ENCODE data around the gene RSAD2. TPM values are rescaled to one million over a fixed set of nuclear protein-coding genes. Genes with fewer than 3 reads are reported as not detected.
"Not testable (repeated sequence)": the region's sequence is repeated elsewhere in the genome, so short reads cannot be mapped to it uniquely, and the experiment has no call there.

RSAD2 gene, protein sequence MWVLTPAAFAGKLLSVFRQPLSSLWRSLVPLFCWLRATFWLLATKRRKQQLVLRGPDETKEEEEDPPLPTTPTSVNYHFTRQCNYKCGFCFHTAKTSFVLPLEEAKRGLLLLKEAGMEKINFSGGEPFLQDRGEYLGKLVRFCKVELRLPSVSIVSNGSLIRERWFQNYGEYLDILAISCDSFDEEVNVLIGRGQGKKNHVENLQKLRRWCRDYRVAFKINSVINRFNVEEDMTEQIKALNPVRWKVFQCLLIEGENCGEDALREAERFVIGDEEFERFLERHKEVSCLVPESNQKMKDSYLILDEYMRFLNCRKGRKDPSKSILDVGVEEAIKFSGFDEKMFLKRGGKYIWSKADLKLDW
- total RNA-seq, result 5.2 TPM
- long read RNA-seq, transcript RSAD2-201 (6 exons, 3,519 nt), result major isoform, 7 of 10 reads
- long read RNA-seq, partial matches to known transcripts, result 1 of 10 reads
- long read RNA-seq, other reads (novel, unspliced or antisense), result 2 of 10 reads

DNA sequence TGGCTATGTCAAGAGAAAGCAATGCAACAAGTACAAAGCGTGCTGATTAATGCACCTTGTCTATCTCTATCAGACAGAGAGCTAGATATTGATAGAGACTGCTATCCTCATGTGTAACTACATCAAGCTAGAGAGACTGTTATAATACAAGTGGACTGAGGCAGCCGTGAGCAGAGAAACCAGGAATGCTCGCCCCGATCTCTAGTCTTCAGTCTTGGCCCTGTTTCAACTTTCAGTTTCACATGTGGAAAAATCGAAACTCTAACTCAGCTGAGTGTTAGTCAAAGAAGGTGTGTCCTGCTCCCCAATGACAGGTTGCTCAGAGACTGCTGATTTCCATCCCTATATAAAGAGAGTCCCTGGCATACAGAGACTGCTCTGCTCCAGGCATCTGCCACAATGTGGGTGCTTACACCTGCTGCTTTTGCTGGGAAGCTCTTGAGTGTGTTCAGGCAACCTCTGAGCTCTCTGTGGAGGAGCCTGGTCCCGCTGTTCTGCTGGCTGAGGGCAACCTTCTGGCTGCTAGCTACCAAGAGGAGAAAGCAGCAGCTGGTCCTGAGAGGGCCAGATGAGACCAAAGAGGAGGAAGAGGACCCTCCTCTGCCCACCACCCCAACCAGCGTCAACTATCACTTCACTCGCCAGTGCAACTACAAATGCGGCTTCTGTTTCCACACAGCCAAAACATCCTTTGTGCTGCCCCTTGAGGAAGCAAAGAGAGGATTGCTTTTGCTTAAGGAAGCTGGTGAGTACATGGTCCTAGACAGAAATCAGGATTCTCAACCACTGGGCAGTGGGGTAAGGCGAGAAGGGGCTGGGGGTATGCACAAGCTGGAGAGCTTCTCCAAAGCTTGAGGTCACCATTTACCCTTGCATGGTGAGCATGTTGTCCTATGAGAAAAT, at the start of gene RSAD2:
Gene RSAD2, plus strand, starts transcription at position 376 of the 903 bp plus-strand sequence. Its CDS starts 24 bp downstream, at position 400.
- no peak for DNase-seq (ENCODE audit: low spot score)

DNA sequence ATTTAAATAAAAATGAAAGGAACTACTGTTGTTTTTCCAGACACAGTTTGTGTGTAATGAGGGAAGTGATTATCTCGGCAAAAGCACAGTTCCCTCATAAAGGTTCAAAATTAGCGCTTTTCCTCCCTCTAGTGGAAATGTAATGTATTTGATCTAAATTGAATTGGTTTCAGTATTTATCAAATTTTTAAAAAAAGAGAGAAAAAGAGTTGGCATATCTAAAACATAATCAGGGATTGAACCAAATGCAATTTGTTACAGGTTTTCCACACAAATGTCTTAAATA, 49.3 kb upstream of the RSAD2 start:
- no peak for DNase-seq (ENCODE audit: low spot score)

DNA sequence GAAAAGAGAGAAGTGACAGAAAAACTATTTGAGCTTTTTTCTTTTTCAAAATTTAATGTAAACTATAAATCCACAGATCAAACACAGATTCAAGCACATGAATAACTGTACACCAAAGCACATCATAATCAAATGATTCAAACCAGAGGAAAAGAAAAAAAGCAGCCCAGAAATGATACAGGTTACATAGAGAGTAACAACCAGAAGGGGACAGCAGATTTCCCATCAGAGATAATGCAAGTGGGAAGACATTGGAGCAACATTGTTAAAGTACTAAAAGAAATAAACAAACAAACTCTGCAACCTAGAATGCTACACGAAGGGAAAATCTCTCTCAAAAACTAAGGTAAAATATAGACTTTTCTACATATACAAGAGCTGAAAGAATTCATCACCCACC, 46.3 kb upstream of the RSAD2 start:
- no peak for DNase-seq (ENCODE audit: low spot score)

DNA sequence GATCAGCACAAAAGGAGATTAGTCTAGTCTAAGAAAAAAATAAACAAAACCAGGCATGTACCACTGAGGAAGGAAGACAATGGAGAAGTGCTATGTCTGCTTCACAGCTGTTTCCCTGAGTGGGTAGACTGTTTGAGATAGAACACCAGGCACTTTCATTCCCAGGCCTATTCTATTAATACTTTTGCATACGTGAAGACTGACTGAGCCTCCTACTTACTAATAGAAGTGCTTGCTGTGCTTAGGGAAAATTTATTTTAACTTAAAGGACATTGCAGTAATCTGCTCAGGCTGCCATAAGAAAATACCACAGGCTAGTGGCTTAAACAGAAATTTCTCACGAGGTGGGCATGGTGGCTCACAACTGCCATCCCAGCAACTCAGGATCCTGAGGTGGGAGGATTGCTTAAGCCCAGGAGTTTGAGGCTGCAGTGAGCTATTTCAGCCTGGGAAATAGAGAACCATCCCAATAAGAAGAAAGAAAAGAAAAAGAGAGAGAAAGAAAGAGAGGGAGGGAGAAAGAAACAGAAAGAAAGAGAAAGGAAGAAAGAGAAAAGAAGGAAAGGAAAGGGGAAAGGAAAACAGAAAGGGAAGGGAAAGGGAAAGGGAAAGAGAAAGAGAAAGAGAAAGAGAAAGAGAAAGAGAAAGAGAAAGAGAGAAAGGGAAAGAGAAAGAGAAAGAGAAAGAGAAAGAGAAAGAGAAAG, 44.8 kb upstream of the RSAD2 start:
- DNase-seq (ENCODE audit: low spot score), result no peak

DNA sequence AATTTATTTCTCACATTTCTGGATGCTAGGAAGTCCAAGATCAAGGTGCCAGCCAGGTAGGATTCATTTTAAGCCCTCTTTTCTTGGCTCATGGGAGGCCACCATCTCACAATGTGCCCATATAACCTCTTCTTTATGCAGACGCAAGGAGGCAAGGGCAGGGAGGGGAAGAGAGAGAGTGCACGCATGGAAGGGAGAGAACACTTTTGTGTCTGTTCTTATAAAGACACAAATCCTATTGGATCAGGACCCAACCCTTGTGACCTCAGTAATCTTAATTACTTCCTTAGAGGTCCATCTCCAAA, 44.3 kb upstream of the RSAD2 start:
- no peak for DNase-seq (ENCODE audit: low spot score)

DNA sequence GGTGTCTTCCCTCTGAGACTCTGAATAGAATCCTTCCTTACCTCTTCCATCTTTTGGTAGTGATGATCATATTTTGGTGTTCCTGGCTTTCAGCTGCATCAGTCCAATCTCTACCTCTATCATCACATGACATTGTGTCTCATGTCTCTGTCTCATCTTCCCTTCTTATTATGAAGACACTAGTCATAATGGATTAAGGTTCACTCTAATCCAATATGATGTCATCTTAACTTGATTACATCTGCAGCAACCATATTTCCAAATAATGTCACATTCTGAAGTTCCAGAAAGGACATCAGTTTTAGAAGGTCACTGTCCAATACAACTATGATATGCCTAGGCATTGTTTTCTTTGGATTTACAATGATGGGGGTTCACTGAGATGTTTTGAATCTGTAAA, 43.4 kb upstream of the RSAD2 start:
- no peak for DNase-seq (ENCODE audit: low spot score)

DNA sequence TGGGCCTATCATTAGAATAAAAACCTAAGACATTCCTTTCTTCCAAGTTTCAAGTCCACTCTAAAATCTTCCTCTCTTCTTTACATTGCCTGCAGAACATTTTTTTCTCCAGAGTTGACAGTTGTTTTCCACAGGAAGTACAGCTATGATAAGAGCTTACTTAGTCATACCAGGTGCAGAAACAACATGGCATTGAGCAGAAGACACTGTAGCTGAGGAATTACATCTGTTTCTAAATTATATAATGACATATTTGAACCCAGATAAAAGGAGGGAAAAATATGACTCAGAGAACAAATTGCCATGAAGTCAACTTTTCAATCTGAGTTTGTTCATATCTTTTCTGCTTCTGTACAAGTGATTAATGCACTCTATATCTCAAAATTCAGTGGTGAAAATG, 42.1 kb upstream of the RSAD2 start:
- DNase-seq (ENCODE audit: low spot score), result no peak

DNA sequence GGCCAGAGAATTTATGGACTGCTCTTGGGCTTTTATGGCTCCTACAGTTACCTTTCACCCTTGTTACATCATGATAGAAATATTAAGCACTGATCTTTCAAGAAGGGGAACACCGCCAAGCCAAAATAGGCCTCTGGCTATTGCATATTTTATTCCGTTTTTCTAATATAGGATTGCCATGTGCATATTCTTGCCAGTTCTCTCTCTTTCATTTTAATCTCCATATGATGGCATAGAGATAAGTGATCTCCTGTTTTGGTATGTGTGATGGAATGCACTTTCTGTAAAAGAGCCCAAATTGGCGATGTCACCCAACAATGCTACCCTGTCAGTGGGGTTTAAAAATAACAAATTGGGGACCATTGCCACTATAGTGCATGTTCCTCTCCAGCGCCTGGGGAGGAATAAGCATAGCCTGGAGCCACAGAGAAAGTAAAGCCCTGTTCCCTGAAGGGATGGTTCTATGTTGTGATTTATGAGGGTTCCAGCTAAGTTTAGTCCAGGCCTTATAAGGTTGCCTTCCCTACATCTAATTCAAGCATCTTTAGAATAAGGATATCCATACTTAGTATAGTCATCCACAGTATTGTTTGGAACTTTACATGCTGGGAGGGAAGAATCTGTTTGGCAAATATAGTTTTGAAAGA, 38.8 kb upstream of the RSAD2 start:
- no peak for DNase-seq (ENCODE audit: low spot score)

DNA sequence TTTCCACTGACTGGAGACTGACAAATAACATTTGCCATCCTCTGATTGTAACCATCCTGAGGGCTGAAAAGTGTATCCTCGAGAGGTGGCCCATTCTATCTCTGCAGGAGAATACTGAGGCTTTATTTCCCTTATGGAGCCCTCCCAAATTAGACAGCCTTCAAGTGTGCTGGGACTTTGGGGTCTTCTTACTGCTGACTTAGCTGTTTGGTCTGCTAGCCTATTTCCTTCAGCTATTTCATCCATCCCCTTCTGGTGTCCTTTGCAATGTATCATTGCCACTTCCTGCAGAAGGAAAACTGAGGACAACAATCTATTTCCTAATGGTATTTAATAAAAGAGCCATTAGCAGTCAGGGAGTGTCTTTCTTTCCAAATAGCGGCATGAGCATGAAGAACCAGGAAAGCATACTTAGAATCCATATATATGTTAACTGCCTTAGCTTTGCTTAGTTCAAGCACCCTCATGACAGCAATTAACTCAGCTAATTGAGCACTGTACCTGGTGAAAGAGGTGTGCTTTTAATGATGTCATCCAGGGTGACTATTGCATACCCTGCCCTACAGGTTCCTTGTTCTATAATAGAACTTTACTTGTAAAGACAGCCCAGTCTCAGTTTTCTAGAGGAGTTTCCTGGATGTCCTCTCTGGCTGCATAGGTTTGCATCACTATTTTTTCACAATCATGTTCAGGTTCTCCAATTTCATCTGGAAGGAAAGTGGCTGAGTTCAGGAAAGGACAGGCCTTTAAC, 35.9 kb upstream of the RSAD2 start:
- no peak for DNase-seq (ENCODE audit: low spot score)

DNA sequence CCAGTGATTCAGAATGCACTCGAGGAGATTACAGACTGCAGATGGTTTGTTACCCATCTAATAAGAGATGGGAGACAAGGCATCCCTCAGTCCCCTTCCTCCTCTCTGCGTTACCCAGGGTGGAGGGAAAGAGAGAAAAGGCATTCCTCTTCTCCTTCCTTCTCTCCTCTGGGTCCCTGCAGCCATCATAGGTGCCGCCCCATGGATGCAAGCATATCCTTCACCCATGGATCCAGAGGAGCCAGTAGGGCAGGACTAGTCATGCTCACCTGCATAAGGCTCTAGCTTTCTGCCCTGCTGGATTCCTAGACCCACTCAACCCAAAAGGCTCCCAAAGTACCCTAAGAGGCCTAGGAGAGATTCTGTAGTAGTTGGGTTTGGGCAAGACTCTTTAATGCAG, 32.3 kb upstream of the RSAD2 start:
- no peak for DNase-seq (ENCODE audit: low spot score)

DNA sequence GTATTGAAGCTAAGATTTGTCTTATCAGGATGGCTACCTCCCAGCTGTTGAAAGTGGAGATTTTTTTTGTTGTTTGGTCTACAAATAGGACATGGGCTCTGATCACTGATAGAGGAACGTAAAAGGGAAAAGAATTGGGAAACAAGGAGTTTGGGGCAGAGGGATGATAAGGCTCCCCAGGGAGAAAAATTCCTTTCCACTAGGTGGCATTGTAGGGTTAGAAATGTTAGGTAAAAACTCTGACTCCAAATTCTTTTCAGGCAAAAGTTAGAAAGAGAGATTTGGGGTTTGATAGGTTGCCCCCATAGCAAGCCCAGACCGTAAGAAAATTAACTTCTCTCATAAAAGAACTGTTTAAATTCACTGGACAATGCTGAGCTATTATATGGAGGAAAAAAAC, 31.7 kb upstream of the RSAD2 start:
- no peak for DNase-seq (ENCODE audit: low spot score)

DNA sequence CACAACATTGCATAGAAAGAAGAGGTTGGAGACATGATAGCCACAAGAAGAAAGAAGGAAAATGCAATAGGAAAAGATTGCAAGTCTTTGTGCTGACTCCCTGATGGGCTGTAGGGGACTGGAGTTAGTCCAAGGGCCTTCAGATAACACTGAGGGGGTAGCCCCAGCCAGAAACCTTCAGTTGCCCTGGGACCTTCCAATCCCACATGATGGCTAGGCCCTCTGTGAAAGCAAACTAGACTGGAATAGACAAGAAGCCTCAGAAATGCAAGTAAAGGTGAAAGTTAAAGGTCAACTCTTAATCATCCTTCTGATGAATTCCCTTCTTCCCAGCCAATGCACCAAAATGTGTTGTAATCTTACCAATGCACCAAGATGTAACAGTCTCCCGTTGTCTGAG, 31.0 kb upstream of the RSAD2 start:
- DNase-seq (ENCODE audit: low spot score), result no peak

DNA sequence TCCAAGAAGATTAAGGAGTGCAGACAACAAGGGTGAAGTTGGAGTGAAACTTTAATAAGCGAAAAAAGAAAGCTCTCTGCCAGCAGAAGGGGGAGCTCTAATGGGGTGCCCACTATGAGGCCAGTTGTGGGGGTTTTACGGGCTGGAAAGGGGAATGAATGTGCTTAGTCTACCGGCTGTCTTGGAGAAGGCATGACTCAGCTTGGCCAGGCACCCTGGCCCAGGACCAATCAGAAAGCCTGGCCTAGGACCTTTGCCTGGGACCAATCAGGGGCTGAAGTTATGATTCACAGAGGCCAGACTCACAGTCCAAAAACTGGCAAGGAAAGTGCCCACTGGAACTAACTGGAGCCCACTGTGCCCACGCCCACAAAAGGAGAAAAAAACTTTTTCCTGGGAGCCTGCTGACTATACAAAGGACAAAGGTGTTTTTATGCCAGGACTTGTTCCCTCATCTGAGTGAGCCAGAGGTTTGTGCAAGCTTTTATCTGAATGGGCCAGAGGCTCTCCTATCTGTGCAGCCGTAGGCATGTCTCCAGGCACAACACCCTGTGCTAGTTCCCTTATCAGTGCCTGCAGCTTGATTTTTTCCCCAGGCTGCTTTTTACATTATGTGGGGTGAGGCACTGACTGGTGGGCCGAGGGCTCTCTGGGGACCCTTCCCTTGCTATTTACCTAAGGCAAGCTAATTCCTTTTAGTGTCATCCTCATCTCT, 30.5 kb upstream of the RSAD2 start:
- DNase-seq (ENCODE audit: low spot score), result no peak

DNA sequence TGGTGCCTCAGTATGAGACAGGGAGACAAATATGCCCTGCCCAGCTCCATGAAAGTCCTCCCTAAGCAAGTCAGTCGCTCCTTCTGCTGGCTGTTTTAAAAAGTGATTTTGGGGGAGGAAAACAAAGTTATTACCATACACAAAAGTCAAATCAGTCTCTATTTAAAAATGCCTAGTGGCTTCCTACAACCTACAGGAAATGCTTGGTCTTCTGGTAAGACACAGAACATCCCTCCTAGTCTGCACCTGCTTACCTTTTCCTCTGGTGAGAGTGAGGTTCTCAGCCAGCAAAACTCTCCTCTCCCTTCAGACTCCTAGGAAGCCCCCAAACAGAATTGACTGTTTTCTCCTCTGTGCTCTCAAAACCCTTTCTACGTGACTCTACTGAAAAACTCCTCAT, 25.4 kb upstream of the RSAD2 start:
- no peak for DNase-seq (ENCODE audit: low spot score)

DNA sequence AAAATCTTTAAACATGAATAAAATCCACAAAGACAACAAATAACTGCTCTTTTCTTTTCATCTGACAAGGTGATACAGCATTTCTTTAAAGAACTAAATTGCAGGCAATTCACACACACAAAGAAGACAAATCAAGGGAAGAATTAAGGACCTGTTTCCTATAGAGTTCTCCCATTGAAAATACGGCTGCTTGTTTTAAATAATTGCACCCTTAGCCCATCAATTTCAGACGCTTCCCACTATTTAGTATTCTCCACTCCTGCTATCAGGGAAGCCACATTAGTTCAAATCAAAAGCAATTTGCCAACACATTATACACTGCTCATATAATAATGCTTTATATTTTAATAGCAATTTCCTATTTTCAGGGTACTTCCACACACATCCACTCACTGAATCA, 23.2 kb upstream of the RSAD2 start:
- no peak for DNase-seq (ENCODE audit: low spot score)

DNA sequence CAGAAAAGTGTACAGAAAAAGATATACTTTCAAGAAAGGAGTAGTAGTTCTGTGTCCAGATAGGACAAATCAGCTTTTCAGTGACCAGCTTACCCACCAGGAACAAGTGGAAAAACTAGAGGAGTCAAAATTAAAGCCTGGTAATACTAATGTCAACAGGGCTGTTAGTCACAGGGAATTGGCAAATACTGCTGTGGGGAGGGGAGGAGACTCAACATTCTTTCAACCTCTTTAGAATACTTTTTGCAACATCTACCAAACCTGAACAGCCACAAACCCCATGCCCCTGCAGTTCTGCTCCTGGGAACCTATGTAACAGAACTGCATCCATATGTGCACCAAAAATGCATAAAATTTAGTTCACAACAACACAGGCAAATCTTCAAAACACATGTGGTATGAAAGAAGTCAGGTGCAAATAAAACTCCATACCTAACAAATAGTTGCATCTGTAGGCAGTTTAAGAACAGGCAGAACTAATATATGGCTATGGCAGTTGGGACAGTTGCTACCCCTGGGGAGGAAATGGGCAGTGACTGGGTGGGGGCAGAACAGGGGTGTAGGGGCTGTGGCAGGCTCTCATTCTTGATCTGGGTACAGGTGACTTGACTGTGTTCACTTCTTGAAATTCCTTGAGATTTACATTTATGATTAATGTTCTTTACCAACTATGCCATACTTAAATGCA, 21.6 kb upstream of the RSAD2 start:
- no peak for DNase-seq (ENCODE audit: low spot score)

DNA sequence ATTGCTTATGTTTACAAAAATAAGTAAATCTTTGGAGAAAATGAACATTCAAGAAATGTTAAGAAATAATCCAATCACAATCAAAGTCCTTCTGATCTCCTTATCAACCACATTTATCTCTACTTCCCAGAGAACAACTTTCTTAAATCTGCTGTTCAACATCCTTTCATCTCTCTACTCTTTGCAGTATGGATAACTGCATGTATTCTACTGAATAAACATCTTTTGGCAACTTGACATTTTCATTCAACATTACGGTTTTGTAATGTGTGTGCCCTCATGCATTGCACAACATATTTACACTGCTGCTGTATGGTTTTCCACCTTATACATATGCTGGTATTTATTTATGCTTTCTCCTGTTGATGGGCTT, 21.0 kb upstream of the RSAD2 start:
- DNase-seq (ENCODE audit: low spot score), result no peak

DNA sequence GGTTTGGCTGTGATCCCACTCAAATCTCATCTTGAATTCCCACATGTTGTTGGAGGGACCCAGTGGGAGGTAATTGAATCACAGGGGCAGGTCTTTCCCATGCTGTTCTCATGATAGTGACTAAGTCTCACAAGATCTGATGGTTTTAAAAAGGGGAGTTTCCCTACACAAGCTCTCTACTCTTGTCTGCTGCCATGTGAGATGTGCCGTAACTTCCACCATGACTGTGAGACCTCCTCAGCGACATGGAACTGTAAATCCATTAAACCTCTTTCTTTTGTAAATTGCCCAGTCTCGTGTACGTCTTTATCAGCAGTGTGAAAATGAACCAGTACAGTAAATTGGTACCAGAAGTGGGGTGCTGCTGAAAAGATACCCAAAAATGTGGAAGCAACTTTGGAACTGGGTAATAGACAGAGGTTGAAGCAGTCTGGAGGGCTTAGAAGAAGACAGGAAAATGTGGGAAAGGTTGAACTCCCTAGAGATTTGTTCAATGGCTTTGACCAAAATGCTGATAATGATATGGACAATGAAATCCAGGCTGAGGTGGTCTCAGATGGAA, 19.0 kb upstream of the RSAD2 start:
- DNase-seq (ENCODE audit: low spot score), result not testable (repeated sequence)

DNA sequence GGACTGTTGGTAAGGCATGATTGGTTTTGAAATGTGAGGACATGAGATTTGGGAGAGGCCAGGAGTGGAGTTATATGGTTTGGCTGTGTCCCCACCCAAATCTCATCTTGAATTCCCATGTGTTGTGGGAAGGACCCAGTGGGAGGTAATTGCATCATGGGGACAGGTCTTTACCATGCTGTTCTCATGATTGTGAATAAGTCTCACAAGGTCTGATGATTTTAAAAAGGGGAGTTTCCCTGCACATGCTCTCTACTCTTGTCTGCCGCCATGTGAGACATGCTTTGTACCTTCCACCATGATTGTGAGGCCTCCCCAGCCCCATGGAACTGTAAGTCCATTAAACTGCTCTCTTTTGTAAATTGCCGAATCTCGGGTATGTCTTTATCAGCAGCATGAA, 17.3 kb upstream of the RSAD2 start:
- DNase-seq (ENCODE audit: low spot score), result no peak

Data from mesenteric fat pad (tissue), 1 donor.